K562 (cell line): Measurements from ENCODE around the gene PPIF. TPM values are rescaled to one million over a fixed set of nuclear protein-coding genes. Genes with fewer than 3 reads are reported as not detected.
A peak's percentile ranks its signal among the peaks of the same experiment; 100 is the strongest.

Experiments used
- ATAC-seq: fragments of 200-7000 bp; cut with Tn5 transposase; 3 replicates; pipeline ENCODE4 v1.9.1; 2020; ENCODE audit warnings: moderate library complexity
- BruUV-seq: library from RNA; stranded (reverse); fragments of 400-500 nt; replicated peaks from 2 replicates; lab custom pipeline; 2021; lab: Mats Ljungman, UMichigan
- CTCF ChIA-PET: fragments of 300-600 bp; formaldehyde crosslinking; extraction: SDS; loops from one replicate; lab custom pipeline; 2021; ENCODE audit warnings: low intra/inter-chr PET ratio; lab: Yijun Ruan, JAX
- POLR2A ChIA-PET: fragments of 300-600, 350-650 bp; sonication (Branson Sonifier 250); formaldehyde crosslinking; extraction: SDS; loops from one replicate; lab custom pipeline; 2021; ENCODE audit warnings: antibody characterized with exemption, inconsistent platforms; lab: Yijun Ruan, JAX
- DNase-seq, 4 experiments: peaks; one replicate each; pipeline versions ENCODE4 v3.0.0 to v3.0.0-alpha.2; 2011 to 2018; ENCODE audit warnings: low spot score in 3 of 4, mixed read lengths in 3 of 4; ENCODE audit errors: extremely low read depth in 1 of 4
- FAIRE-seq: peaks from 2 replicates; lab custom pipeline; 2011; peaks lifted over from hg19 to GRCh38; lab: Jason Lieb, UNC
- H2AFZ ChIP-seq: 2 replicates; pipeline ENCODE4 v1.6.0; 2011; ENCODE audit warnings: low read depth, low read length, control low read depth, inconsistent platforms
- H3K27ac ChIP-seq: fragments of 200-600 bp; 3 replicates; pipeline ENCODE4 v1.8.0; 2011; ENCODE audit warnings: low read depth, mild to moderate bottlenecking, control low read depth, inconsistent platforms, low read length, moderate library complexity, mixed read lengths; ENCODE audit errors: extremely low read depth
- H3K27me3 ChIP-seq, 2 experiments: fragments of 300-600 bp in 1 of 2; 2 replicates in 1 of 2; 3 replicates in 1 of 2; pipeline versions ENCODE4 v1.6.0 to v1.8.0; 2011; ENCODE audit warnings: inconsistent platforms in 2 of 2, low read length in 2 of 2, mild to moderate bottlenecking in 1 of 2, mixed read lengths in 1 of 2, moderate library complexity in 1 of 2; ENCODE audit not compliant: control insufficient read depth in 2 of 2, insufficient read depth in 2 of 2
- H3K36me3 ChIP-seq: fragments of 300-600 bp; 3 replicates; pipeline ENCODE4 v1.8.0; 2011; ENCODE audit warnings: mild to moderate bottlenecking, low read length, inconsistent platforms; ENCODE audit not compliant: control insufficient read depth, insufficient read depth
- H3K4me1 ChIP-seq, 2 experiments: fragments of 200-600 bp in 1 of 2; replicated peaks in 1 of 2; 2 replicates in 1 of 2; 3 replicates in 1 of 2; pipeline versions ENCODE4 v1.5.1 to v1.8.0; 2011; ENCODE audit warnings: inconsistent platforms in 2 of 2, low read length in 2 of 2, mild to moderate bottlenecking in 1 of 2, mixed read lengths in 1 of 2, moderate library complexity in 1 of 2; ENCODE audit not compliant: control insufficient read depth in 2 of 2, insufficient read depth in 2 of 2
- H3K4me2 ChIP-seq: 2 replicates; pipeline ENCODE4 v1.6.1; 2011; ENCODE audit warnings: low read length, control low read depth, inconsistent platforms, mixed read lengths; ENCODE audit not compliant: insufficient read depth
- H3K4me3 ChIP-seq: fragments of 200-600 bp; sonication (generic), shearing (Covaris generic); 2 replicates; pipeline ENCODE4 v1.5.1; 2016; ENCODE audit warnings: control low read depth, inconsistent platforms
- H3K79me2 ChIP-seq: fragments of 200-600 bp; 3 replicates; pipeline ENCODE4 v1.8.0; 2011; ENCODE audit warnings: low read length, inconsistent platforms; ENCODE audit not compliant: control insufficient read depth, insufficient read depth
- H3K9ac ChIP-seq, 2 experiments: 2 replicates each; pipeline versions ENCODE4 v1.6.0 to v1.6.1; 2011; ENCODE audit warnings: low read depth in 2 of 2, low read length in 2 of 2, control low read depth in 1 of 2, inconsistent platforms in 1 of 2, mild to moderate bottlenecking in 1 of 2, mixed read lengths in 1 of 2; ENCODE audit not compliant: insufficient read depth in 1 of 2
- H3K9me1 ChIP-seq: one replicate; pipeline ENCODE4 v1.6.0; 2011; ENCODE audit warnings: inconsistent platforms, mild to moderate bottlenecking, low read length, moderate library complexity; ENCODE audit not compliant: control insufficient read depth, insufficient read depth
- H3K9me3 ChIP-seq: replicated peaks from 2 replicates; pipeline ENCODE4 v1.5.1; 2011; ENCODE audit warnings: low read depth, low read length, inconsistent platforms; ENCODE audit not compliant: control insufficient read depth, insufficient read depth
- H4K20me1 ChIP-seq: replicated peaks from 2 replicates; pipeline ENCODE4 v1.6.1; 2011; ENCODE audit warnings: low read length, inconsistent platforms, mixed read lengths; ENCODE audit not compliant: control insufficient read depth, insufficient read depth
- AFF4 ChIP-seq: sonication (generic); formaldehyde crosslinking; IDR thresholded peaks from 2 replicates; pipeline ENCODE4 v1.8.0; 2023; ENCODE audit warnings: mild to moderate bottlenecking, missing genetic modification reagents
- E2F5 ChIP-seq: sonication (generic); formaldehyde crosslinking; IDR thresholded peaks from 2 replicates; pipeline ENCODE4 v1.8.0; 2022; ENCODE audit warnings: mild to moderate bottlenecking, missing genetic modification reagents
- GATAD2B ChIP-seq: fragments of 450-650 bp; IDR thresholded peaks from 2 replicates; pipeline ENCODE4 v1.6.1; 2017; ENCODE audit warnings: mild to moderate bottlenecking, borderline replicate concordance
- HDAC2 ChIP-seq: fragments of 450-650 bp; IDR thresholded peaks from 2 replicates; pipeline ENCODE4 v1.6.1; 2016; ENCODE audit warnings: mild to moderate bottlenecking
- NCOA4 ChIP-seq: fragments of 450-650 bp; IDR thresholded peaks from 2 replicates; pipeline ENCODE4 v1.6.1; 2018; ENCODE audit warnings: mild to moderate bottlenecking; ENCODE audit not compliant: partially characterized antibody
- RCOR1 ChIP-seq, 2 experiments: IDR thresholded peaks; 2 replicates each; pipeline ENCODE4 v1.6.1; 2012; ENCODE audit warnings: low read depth in 2 of 2, low read length in 2 of 2, borderline replicate concordance in 1 of 2, improper control_type of control experiment in 1 of 2
- SMARCC2 ChIP-seq: fragments of 450-650 bp; IDR thresholded peaks from 2 replicates; pipeline ENCODE4 v1.6.1; 2017; ENCODE audit warnings: antibody characterized with exemption, moderate library complexity, mild to moderate bottlenecking, low read depth
- SNAPC5 ChIP-seq: fragments of 250-450 bp; sonication (Bioruptor Pico); IDR thresholded peaks from 2 replicates; pipeline ENCODE4 v1.8.0; 2021; ENCODE audit warnings: moderate library complexity, mild to moderate bottlenecking, inconsistent platforms
- THRA ChIP-seq: fragments of 450-650 bp; IDR thresholded peaks from 2 replicates; pipeline ENCODE4 v1.6.1; 2017; ENCODE audit warnings: mild to moderate bottlenecking, moderate library complexity
- TRIM24 ChIP-seq, 2 experiments: fragments of 450-650 bp; IDR thresholded peaks; 2 replicates each; pipeline ENCODE4 v1.6.1; 2016
- ZNF551 ChIP-seq: fragments of 250-450 bp; sonication (Bioruptor Pico); IDR thresholded peaks from 2 replicates; pipeline ENCODE4 v1.5.0; 2021; ENCODE audit warnings: mild to moderate bottlenecking, moderate library complexity
- ZNF57 ChIP-seq: fragments of 450-650 bp; formaldehyde crosslinking; IDR thresholded peaks from 2 replicates; pipeline ENCODE4 v1.4.0; 2020; ENCODE audit warnings: mild to moderate bottlenecking, moderate library complexity
- WGBS: fragments of 100-300 bp; shearing (Covaris generic); methylation state at CpG from one replicate; pipeline ENCODE4 v1.1.6; 2016; ENCODE audit warnings: low coverage, mixed read lengths; ENCODE audit not compliant: insufficient coverage; ENCODE audit errors: missing lambda C conversion rate; 5-methylcytosine and 5-hydroxymethylcytosine counted together
- in situ Hi-C: fragments of 300-500 bp; cut with MboI; formaldehyde crosslinking; loops from 4 replicates; pipeline ENCODE4 v1.15.0; 2018; ENCODE audit warnings: inconsistent platforms, mixed read lengths
- intact Hi-C: fragments of 100-400 bp; cut with micrococcal nuclease; formaldehyde crosslinking; loops from 2 replicates; pipeline ENCODE4 v1.14.2; 2022
- polyA plus RNA-seq, 8 experiments: library from polyadenylated mRNA; depleted of rRNA in 4 of 8; stranded (reverse) in 5 of 8; unstranded in 3 of 8; fragments of >200 nt; fragmentation: Nextera tagmentation in 2 of 8; fragmentation: Illumina TruSeq in 1 of 8; extraction: Ambion mirVana in 2 of 8; extraction: Trizol in 1 of 8; gene quantifications; 2 replicates each; pipeline versions ENCODE4 v1.2.1 to v1.2.3, GENCODE V29; 2011 to 2014; ENCODE audit warnings: inconsistent platforms in 1 of 8, missing spikeins in 1 of 8
- total RNA-seq, 7 experiments: library from RNA; depleted of rRNA in 6 of 7; stranded (reverse); fragments of >200 nt in 6 of 7; fragmentation: Illumina TruSeq in 2 of 7; extraction: Trizol in 2 of 7; gene quantifications; 2 replicates each; pipeline versions ENCODE4 v1.2.1 to v1.2.3, GENCODE V29; 2011 to 2021; ENCODE audit warnings: low replicate concordance in 1 of 7
- TF ChIP-seq, protein P1 (sequence below): fragments of 250-450 bp; sonication (Bioruptor Pico); IDR thresholded peaks from 2 replicates; pipeline ENCODE4 v1.5.0; 2020; ENCODE audit warnings: mild to moderate bottlenecking

The PPIF gene
- total and polyA plus RNA-seq, 9 of the 15 experiments (the other 6 are each of a cell fraction or from before 2014, with no cell fraction given): 40.9 to 287 (median 117) TPM

DNA sequence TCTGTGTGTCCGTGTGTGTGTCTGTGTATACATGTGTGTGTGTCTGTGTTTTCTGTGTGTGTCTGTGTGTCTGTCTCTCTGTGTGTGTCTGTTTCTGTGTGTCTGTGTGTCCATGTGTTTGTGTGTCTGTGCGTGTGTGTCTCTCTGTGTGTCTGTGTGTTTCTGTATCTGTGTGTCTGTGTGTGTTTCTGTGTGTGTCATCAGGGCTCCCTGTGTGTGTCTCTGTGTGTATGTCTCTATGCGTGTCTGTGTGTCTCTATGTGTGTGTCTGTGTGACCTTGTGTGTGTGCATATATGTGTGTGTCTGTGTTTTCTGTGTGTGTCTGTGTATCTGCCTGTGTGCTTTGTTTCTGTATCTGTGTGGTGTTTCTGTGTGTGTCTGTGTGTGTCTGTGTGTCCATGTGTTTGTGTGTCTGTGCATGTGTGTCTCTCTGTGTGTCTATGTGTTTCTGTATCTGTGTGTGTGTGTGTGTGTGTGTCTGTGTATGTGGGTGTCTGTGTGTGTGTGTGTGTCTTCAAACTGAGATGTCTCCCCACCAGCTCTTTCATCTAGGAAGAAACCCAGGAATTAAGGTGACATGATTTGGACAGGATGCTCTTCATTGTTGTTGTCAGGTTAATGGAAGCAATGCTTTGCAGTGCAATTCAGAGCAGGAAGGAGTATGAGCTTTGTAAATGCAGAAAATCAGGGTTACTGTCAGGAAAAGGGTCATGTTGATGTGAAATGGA lies 20.7 kb upstream of the PPIF start (continued):
- TF ChIP-seq ZNF57 (CRISPR knock-in tag) (no peak), E2F5 (CRISPR knock-in tag) (0 out of 2 replicates have a peak, but pooled peaks have one; percentile 43), NCOA4 (peak; percentile 56), HDAC2 (no peak), TRIM24 (IDR thresholded peaks at IDR 0.05) (peak in 1 of 2 experiments; percentile 7; a peak in 1 of 4 replicates)
- TF ChIP-seq, protein P1, sequence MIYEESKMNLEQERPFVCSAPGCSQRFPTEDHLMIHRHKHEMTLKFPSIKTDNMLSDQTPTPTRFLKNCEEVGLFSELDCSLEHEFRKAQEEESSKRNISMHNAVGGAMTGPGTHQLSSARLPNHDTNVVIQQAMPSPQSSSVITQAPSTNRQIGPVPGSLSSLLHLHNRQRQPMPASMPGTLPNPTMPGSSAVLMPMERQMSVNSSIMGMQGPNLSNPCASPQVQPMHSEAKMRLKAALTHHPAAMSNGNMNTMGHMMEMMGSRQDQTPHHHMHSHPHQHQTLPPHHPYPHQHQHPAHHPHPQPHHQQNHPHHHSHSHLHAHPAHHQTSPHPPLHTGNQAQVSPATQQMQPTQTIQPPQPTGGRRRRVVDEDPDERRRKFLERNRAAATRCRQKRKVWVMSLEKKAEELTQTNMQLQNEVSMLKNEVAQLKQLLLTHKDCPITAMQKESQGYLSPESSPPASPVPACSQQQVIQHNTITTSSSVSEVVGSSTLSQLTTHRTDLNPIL (CRISPR knock-in tag): no peak

GRCh38 chr10:79327090-79327457 lies 20.2 kb upstream of the PPIF start:
- Histone ChIP-seq H3K4me1 (no peaks in the 10 kb centered on the region; a peak in 1 of 5 replicates), H3K27me3 (peaks cover 13 to 62% of the 10 kb centered on the region in 2 experiments), H3K9me3 (no peaks in the 10 kb centered on the region), H3K36me3 (no peaks in the 10 kb centered on the region), H3K9me1 (no peaks in the 10 kb centered on the region), H3K79me2 (no peaks in the 10 kb centered on the region), H3K9ac (no peak overlapping the region), H3K27ac (no peak overlapping the region), H3K4me3 (no peak overlapping the region), H4K20me1 (0 out of 2 replicates have a peak, but pooled peaks cover 4% of the 10 kb centered on the region), H2AFZ (no peak overlapping the region), H3K4me2 (no peak overlapping the region)
- DNase-seq: no peak
- intact Hi-C loops: no loop called here
- no peak for ATAC-seq
- POLR2A ChIA-PET: interaction anchor here (0.6 to 1.4 kb wide), 2 partner anchors 18 to 76 kb away, joined by 3 to 6 read pairs; no protein-coding TSS in a partner anchor
- BruUV-seq: no TSS peak
- CTCF ChIA-PET: no interaction called here
- no peak for FAIRE-seq
- TF ChIP-seq THRA (no peak), ZNF551 (CRISPR knock-in tag) (no peak), SNAPC5 (CRISPR knock-in tag) (no peak), SMARCC2 (no peak), RCOR1 (IDR thresholded peaks at IDR 0.05; ENCODE audit: borderline replicate concordance in 1 of 2, low read depth in 2 of 2, low read length in 2 of 2) (no peak), GATAD2B (no peak), AFF4 (no peak)
- WGBS: 2% methylated on average over 8 of the region's 8 CpGs
- in situ Hi-C loops: no loop called here
